ENCODE data around the gene CETN1.

CETN1 gene

DNA sequence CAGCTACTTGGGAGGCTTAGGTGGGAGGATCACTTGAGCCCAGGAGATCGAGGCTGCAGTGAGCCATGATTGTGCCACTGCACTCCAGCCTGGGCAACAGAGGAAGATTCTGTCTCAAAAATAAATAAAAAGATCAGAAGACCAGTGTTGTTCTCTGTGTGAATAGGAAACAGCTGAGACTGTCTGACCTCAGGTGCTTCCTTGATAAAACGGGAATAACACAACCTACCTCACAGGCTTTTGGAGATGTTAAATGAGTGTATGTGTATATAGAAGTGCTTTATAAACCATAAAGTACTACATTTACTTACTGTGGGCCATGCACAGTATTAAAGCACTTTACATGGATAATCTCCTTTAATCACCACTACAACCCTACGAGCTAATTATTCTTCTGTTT, 9.9 kb upstream of the CETN1 start:
- no peak for DNase-seq (ENCODE audit: low read depth)

DNA sequence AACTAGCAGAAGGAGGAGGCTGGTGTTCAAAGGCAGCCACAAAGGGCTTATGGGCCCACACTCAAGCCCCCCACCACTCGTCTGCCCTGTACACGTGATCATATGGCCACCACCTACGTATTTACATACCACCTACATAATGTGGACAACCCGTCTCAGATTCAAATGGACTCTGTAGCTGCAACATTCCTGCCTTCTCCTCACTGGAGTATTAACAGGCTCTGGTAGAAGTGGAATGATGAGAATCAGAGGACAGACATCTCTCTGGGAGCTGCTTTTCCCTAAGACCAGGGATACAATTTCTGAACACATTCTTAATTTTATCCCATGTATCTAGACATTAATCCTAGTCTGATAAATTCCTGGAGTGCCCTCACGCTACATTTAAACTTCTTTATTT, 9.5 kb upstream of the CETN1 start:
- no peak for DNase-seq (ENCODE audit: low read depth)
- no peak overlapping the region for H3K4me3 ChIP-seq (ENCODE audit: low read depth, low read length)
- TF ChIP-seq, protein P1, sequence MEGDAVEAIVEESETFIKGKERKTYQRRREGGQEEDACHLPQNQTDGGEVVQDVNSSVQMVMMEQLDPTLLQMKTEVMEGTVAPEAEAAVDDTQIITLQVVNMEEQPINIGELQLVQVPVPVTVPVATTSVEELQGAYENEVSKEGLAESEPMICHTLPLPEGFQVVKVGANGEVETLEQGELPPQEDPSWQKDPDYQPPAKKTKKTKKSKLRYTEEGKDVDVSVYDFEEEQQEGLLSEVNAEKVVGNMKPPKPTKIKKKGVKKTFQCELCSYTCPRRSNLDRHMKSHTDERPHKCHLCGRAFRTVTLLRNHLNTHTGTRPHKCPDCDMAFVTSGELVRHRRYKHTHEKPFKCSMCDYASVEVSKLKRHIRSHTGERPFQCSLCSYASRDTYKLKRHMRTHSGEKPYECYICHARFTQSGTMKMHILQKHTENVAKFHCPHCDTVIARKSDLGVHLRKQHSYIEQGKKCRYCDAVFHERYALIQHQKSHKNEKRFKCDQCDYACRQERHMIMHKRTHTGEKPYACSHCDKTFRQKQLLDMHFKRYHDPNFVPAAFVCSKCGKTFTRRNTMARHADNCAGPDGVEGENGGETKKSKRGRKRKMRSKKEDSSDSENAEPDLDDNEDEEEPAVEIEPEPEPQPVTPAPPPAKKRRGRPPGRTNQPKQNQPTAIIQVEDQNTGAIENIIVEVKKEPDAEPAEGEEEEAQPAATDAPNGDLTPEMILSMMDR (IDR thresholded peaks at IDR 0.05; ENCODE audit: insufficient read depth, low read depth, low read length, missing control alignments): no peak

More for the DNA sequence above, 9.9 kb upstream of the CETN1 start:
- TF ChIP-seq, protein P1 (IDR thresholded peaks at IDR 0.05; ENCODE audit: insufficient read depth, low read depth, low read length, missing control alignments): no peak
- H3K4me3 ChIP-seq (ENCODE audit: low read depth, low read length): no peak overlapping the region

- TF ChIP-seq, protein P1 (IDR thresholded peaks at IDR 0.05; ENCODE audit: insufficient read depth, low read depth, low read length, missing control alignments): no peak
- no peak for DNase-seq (ENCODE audit: low read depth)
- H3K4me3 ChIP-seq (ENCODE audit: low read depth, low read length): no peak overlapping the region
These were observed 7.9 kb upstream of the CETN1 start for GRCh38 chr18:572091-572830.

- H3K4me3 ChIP-seq (ENCODE audit: low read depth, low read length): no peak overlapping the region
- no peak for DNase-seq (ENCODE audit: low read depth)
- TF ChIP-seq, protein P1 (IDR thresholded peaks at IDR 0.05; ENCODE audit: insufficient read depth, low read depth, low read length, missing control alignments): no peak
These were observed 7.3 kb upstream of the CETN1 start for GRCh38 chr18:572831-573289.

DNA sequence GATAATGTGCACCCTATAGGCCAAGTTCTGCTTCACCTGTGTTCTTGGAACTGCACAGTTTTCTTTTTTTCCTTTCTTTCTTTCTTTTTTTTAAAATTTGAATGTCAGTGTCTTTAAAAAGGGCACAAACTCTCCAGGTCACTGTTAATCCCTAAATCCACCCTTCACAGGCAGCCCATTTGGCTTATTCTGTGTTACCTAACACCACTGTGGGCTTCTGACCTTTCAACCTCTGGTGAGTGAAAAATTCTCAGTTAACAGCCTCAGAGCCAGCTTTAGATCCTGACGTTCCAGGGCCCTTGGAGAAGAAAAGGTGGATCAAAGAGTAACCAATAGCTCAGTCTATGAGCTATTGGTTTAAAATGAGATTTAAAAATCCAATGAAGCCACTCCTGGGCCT, 6.8 kb upstream of the CETN1 start:
- TF ChIP-seq, protein P1 (IDR thresholded peaks at IDR 0.05; ENCODE audit: insufficient read depth, low read depth, low read length, missing control alignments): no peak
- no peak for DNase-seq (ENCODE audit: low read depth)
- H3K4me3 ChIP-seq (ENCODE audit: low read depth, low read length): no peak overlapping the region

DNA sequence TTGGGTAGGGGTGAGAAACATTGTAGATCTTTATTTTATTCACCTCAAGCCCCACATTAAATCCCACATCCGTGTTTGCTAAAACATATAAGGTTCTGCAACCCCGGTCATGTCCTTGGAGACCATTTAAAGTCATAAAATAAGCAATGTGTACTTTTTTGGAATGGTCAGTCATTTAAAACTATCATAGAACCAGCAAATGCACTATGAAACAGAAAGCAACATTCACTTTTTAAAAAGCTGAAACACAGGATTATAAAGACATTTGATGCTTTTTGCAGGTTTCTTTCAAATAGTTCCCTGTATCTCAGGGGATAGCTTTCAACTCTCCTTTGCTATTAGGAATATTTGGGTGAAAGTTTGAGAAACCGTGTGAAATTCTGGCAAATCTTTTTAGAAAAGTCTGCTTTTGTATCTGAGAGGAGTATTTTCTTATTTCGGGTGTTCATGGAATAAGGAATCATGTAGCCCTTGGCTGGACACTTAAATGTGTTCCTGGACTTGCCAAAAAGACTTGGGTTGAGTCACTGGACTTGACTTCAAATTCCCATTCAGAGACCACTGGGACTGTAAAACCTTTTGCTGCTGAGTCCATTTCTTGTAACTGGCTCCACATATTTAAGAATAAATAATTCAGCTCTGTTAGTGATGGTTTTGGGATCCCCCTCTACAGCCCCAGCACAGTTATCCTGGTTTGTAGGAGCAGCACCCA, 5.9 kb upstream of the CETN1 start:
- no peak overlapping the region for H3K4me3 ChIP-seq (ENCODE audit: low read depth, low read length)
- TF ChIP-seq, protein P1 (IDR thresholded peaks at IDR 0.05; ENCODE audit: insufficient read depth, low read depth, low read length, missing control alignments): no peak
- no peak for DNase-seq (ENCODE audit: low read depth)
